Colon (tissue), 2 donors: ENCODE results near the gene TCF7L1.
"Not testable (repeated sequence)": the region's sequence is repeated elsewhere in the genome, so short reads cannot be mapped to it uniquely, and the experiment has no call there.

Source experiments
- FAIRE-seq: peaks from 2 replicates; lab custom pipeline; 2012; peaks lifted over from hg19 to GRCh38; lab: Jason Lieb, UNC
- donor health status: control.
- donor health status: control.

TCF7L1 gene

DNA sequence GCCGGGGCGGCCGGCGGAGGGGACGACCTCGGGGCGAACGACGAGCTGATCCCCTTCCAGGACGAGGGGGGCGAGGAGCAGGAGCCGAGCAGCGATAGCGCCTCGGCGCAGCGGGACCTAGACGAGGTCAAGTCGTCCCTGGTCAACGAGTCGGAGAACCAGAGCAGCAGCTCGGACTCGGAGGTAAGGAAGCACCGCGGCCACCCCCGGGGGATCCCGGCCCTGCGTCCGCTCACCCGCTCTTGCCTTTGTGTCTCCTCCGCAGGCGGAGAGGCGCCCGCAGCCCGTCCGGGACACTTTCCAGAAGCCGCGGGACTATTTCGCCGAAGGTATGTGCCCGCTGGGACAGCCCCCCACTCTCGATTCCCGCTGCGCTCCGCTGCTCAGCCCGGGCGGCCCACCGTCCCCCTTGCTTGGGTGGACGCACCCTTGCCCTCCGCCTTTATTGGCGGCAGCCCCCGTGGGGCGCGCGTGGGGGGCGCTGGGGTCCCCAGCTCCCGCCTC is 611 bp downstream of the TCF7L1 start:
- no peak for FAIRE-seq

DNA sequence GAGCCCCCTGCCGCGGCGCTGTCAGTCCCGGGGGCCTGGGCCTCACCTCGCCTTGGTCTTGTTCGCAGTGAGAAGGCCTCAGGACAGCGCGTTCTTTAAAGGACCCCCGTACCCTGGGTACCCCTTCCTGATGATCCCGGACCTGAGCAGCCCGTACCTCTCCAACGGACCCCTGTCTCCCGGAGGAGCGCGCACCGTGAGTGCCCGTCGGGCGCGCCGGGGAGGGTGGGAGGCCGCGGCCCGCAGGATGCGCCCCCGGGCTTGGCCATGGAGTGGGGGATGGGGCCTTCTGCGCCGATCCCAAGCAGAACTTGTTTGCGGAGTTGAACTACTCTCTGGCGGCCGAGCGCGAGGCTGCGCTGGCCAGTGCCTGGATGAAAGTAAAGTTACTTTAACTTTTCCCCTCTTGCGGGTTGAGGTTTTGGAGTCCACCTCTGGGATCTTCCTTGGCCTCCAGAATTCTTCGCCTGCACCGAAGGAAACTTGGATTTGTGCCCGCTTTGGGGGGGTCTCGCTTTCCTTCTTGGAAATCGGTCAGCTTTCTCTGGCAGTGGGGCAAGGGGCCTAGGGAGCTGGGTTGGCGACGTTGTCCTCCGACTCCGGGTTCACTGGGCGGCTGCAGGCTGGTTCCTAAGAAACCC is 1.2 kb downstream of the TCF7L1 start:
- no peak for FAIRE-seq

DNA sequence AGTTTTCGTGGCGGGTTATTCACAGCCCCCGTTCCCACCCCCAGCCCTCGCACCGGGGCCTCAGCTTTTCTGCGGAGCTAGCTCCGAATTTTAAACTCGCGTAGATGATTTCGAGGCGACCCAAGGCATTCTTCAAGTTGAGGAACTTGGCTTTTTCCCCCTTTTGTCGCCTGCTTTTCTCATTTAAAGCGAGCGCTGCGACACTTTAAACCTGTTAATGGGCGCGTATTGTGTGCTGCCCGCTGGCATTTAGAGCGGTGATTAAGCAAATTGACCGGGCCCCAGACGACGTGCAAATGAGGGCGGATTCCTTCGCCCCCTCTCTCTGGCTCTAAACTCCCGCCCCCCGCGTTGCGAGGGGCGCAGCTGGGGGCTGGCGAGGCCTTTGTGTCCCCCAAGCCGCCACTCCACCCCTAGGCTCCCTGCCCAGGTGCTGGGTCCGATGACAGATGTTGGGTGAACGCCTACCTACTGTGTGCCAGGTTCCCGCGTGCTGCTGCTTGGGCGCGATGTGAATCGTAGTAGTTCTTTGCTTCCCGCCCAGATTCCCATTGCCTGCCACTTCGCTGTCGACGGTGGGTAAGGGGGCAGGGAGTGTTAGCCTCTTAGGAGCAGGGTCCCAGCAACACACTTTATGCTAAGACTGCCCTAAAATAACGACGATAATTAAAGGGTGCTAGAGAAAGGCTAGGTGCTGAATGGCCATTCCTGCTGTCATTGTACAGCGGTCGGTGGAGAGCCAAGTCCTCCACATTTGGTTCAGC is 1.9 kb downstream of the TCF7L1 start:
- FAIRE-seq: no peak

DNA sequence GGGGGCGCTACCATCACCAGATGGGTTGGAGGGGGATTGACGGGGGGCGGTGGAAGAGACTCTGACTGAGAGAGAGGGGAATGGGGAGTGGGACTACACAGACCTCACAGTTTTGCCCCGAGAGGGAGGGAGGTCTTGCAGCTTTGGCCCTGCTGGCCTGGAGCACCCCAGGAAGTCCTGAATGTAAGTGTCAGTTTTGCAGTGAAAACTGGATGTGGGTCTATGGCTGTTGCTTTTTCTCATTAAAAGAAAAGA is 2.4 kb downstream of the TCF7L1 start:
- no peak for FAIRE-seq

DNA sequence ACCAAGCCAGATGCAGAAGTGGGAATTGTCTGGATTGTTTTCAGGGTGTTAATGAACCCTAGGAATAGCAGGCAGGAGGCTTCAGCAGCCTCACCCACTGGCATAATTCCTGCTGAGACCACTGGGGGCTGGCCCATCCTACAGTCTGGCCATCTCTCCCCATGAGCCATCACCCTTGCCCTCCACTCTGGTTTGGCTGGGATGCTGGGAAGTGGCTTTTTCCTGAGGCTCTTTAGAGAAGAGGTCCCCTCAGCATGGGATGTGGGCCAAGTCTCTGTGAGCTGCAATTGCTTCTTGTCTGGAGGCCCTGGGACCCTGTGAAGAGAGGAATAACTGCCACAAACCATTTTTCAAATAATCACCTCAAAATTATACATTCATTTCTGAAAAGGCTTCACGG is 4.0 kb downstream of the TCF7L1 start:
- FAIRE-seq: no peak

DNA sequence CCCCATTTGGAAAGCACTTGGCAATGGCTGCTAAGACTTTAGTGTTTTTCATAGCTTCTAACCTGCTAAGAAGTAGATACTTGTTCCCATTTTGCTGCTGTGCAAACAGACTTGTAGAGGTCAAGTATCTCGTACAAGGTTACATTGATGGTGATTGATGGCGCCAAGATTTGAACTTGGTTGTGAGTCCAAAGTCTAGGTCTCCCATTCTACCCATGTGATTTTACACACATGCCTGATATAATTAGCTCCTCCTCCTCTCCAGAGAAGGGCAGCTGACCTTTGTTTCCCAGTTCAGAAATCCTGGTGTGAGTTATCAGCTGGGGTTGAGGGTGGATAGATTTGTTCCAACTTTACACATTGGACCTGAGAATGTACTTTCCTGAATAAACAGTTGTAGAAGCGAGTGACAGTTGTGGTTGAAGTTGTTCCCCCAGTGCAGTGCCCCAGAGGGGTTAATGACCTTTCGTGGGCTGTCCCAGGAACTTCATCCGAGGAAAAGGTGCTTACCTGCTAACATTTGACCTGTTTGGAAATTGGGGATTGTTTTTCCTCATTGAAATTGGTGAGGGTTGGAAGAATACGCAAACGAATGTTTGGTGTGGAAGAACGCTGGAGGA is 10.4 kb downstream of the TCF7L1 start:
- no peak for FAIRE-seq

DNA sequence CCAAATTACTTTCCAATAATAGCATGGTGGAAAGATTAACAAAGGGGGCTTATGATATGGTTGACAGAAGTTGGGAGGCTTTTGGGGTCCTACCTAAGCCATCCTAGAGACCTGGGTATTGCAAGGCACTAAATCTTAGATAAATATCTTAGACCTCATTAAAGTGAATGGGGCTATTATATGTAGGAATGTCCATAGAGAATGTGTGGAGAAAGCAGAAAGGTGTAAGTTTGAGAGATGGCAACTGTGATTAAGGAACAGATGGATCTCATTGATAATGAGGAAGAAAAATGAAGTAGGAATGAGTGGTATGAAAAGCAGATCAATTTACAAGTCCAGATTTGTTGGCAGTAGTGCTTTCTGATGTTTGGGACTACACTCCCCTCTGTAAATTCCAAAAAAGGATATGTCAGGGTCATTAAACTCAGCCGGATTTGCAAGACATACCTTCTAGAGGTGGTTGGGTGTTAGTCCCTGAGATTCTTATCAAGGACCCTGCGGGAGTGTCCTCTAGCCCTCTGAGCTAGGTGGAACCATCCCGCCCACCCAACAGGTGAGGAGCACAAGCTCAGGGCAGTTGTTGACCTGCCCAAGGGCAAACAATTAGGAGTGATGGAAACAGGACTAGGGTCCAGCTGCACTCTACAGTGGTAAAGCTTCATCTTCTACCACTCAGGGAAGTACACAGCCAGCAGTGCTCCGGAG is 12.1 kb downstream of the TCF7L1 start:
- no peak for FAIRE-seq

DNA sequence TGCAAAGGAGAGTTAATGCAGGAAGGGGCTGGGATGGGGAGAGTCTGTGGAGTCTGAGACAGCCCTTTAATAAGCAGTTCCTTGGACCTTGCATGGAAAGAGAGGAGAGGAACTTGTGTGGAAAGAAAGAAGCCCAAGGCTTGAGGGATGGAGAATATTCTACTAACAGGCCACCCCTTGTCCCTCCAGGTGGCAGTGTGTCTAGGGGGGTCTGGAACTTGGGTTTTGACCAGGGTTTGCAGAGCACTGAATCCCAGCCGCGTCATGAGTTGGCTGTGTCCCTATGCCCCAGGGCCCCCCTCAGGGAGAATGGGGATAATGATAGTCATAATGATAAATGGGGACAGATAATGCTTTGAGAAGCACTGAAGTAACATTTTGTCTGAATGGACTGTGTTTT is 15.0 kb downstream of the TCF7L1 start:
- FAIRE-seq: no peak

DNA sequence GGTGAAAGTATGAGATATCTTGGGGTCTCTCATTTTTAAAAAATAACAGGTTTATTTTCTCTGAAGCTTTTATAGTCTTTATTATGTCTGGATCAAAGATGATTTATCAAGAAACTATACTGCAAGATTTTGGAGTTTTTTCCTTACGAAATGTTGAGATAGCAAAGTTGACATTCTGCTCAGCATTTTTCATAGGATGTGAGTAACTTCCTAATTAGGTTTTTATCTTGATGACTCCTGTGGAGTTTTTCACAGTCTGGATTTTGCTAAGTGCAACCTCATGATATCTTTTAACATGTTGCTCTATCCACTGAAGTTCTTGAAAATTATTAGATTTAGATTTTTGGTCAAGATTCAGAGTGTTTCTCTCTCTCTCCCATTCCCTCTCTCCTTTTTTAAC is 17.8 kb downstream of the TCF7L1 start:
- no peak for FAIRE-seq

DNA sequence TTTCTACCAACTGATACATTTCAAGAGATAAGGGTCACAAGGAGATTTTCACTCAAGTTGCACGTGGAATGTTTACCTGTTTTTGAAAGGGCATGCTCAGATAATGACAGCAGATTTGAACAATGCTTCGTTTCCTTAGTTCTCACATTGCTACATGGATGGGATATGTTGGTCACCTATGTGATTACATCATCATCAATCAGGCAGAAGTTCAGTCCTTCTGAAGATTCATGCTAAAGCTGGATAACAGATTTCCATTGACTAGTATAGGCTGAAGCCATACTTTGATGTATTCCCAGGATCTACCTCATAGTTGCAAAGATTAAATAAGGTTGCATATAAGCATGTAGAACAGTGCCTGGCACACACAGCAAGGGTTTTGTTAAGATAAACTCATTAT is 19.7 kb downstream of the TCF7L1 start:
- no peak for FAIRE-seq

DNA sequence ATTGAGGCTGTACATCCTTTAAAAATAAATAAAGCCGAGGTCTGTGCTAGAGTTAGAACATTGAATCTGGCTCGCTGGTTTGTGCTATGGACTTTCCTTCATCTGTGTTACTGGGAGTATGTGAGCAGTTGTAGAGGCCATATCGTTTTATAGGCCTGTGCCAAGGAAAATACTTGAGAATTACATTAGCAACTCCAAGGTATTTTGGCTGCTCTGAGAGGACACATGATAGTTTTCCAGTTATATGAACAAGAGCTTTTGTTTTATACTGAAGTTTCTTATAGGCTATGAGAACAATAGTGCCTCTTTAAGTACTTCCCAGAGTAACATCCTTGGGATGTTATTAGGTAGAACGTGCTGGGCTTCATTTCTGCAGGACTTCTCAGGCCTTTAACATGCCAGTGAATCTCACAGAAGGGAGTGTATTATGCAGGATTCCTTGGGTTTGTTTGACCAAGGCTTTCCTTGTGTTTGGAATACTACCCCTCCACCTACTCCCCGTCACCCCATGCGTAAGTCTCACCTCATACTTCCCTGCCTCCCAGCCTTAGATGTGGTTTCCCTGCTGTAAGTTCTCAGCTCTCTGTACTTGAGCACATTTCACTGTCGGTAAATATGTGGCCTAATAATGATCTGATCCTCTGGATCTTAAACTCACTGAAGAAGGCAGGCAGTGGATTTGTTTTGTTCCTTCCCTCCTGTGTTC is 21.0 kb downstream of the TCF7L1 start:
- FAIRE-seq: no peak

DNA sequence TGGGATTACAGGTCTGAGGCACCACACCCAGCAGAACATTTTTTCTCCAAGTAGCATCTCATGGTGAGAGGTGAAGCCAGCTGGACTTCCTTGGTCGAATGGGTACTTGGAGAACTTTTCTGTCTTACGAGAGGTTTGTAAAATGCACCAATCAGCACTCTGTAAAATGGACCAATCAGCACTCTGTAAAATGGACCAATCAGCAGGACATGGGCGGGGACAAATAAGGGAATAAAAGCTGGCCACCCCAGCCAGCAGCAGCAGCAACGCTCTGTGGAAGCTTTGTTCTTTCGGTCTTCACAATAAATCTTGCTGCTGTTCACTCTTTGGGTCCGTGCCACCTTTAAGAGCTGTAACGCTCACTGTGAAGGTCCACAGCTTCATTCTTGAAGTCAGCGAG is 21.9 kb downstream of the TCF7L1 start:
- not testable (repeated sequence) for FAIRE-seq

DNA sequence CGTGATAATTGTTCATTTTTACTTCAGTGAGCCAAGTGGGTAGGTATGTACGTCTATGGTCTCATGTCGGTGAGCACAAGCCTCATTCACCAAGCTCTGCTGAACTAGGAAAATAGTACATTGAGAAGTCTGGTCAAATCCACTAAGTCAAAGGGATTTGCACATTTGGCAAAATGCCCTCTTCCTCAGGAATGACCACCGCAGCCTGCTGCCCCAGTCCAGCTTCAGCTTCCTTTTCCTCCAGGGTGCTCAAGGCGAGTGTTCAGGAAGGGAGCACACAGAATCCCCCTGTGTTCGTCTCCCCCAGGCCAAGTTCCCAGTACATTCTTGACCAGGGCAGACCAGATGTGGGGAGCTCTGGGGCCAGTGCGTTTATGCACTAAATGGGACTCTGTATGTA is 23.0 kb downstream of the TCF7L1 start:
- FAIRE-seq: no peak

DNA sequence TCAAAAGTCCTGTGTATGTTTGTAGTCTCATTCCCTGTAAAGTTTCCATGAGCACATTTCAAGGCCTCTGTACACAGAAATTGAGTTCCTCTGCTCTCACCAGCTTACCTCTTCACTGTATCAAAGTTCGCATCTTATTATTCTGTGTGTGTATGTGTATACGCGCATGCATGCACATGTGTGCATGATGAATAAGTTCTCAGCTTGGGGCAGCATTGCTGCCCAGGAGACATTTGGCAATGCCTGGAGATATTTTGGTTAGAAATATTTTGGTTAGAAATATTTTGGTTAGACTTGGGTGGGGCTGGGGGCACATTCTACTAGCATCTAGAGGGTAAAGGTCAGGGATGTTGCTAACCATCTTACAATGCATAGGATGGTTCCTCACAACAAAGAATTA is 23.4 kb downstream of the TCF7L1 start:
- no peak for FAIRE-seq

DNA sequence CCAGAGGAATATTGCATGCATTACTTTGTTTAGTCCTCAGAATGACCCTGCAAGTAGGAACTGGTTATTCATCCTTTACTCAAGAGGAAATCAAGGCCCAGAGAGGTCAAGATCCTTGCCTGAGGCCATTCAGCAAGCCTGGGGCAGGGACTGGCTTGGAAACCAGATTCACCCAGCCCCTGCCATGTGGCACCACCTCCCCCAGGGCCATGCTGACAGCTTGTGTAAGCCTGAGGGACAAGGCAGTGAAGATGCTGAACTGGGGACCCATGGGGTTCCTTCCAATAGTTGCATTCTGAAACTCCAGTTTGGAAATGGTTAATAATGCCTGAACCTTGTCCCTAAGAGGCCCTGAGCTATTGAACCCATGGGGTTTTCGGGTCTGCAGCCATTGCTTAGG is 24.2 kb downstream of the TCF7L1 start:
- FAIRE-seq: no peak

DNA sequence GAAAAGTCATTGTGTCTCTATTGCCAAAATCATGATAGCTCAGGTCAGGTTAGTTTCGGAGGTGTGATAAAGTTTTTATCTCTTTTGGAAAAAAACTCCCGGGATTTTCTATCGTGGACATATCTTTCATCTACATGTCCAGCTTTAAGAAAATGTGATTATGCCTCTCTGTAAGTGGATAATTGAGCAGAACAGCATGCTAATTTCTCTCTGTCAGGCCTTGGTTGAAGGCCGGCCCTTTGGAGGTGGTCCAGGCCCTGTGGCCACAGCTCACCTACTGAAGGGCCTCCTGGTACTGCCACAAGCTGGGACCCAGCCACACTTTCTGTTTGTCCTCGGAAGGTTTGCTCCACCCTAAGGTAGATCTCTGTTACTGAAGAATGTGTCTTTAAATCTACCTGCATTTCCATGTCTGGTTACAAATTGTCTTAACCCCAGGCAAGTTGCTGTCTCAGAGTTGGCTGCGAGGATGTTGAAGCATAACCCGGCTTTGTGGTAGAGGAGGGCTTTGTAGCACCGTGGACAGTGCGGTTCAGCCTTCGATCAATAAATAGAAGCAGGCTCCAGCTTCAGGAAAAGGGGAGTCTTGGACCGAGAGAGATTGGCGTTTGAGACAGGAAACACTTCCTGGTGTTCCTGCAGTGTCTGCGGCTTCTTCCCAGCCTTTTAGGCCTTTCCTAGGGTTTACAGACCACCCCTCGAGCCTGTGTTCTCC is 25.5 kb downstream of the TCF7L1 start:
- no peak for FAIRE-seq

DNA sequence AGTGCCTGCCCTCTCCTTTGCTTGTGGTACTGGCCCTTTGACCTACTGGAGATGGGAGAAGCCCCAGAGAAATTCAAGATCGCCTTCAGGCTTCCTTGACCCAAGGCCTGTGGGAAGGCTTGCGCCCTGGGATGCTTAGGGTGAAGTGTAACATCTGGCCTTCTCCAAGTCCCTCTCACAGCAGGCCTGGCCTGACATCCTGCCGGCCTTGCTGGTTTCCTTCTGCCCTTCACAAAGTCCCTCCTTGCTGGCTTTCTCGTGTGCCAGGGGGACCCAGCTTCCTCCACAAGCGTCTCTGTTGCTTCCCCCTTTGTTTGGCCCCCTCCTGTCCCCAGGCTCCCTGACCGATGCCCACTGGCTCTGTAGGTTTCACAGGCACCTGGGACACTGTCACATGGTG is 26.4 kb downstream of the TCF7L1 start:
- FAIRE-seq: no peak

DNA sequence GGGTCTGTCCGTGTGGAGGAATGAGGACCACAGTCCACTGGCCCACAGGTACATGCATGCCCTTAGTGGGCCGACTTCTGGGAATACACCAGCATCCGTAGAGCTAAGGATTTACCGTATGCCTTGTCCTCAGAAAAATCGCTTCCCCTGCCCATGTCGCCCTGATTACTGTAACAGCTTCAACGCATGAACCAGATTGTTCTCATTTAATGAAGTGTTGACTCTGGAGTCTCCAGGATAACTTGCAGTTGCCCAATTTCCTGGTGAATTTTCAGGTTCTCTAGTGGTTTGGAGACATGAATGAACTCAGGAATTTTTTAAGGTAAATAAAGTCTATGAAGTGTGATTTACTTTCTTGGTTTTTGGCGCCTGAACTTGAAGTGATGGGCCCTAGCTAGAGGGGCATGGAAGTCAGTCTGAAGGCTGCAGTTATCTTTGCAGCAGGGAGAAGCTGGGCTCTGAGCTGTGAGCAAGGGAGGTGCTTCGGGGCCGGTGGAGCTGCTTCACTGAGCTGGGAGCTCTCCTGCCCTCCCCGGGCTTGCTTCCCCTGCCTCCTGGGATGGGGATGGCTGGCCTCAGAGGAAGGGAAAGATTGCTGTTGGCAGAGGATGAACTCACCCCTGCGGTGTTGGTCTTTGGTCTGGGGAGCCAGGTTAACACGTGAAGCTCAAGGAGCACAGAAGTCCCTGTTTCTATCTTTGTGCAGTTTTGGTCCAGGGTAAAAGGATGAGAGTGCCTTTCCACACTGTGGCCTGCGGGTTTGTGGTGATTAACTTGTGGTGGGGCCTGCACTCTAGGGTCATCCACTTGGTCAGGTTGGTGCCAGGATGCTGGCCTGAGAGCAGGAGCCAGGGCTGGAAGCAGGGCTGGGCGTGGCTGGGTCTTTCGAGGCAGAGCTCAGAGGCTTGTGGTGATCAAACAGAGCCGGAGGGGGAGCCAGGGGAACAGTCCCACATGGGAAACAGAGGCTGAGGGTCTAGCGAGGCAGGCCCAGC is 28.1 kb downstream of the TCF7L1 start:
- no peak for FAIRE-seq

DNA sequence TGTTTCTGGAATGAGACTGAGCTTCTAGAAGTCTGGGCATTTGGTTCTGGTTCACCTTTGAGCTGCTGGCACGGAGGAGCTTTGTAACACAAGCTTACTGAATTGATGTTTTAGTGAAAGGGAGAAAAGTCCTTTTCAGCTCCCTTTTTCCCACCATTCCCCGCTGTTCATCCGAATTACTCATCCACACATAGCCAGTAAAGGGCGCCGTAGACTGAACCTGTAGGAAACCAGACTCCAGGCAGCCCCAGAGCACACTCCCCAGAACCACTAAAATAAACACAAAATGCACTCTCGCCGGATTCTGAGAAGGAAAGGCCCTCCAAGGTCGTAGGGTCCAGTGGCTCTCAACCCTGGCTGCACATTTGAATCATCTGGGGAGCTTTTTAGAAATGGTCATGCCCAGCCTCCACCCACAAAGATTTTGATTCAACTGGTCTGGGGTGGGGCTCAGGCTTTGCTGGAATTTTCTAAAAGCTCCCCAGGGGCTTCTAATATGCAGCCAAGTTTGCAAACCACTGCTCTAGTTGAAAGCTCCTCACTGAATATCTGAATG is 29.6 kb downstream of the TCF7L1 start:
- FAIRE-seq: no peak

DNA sequence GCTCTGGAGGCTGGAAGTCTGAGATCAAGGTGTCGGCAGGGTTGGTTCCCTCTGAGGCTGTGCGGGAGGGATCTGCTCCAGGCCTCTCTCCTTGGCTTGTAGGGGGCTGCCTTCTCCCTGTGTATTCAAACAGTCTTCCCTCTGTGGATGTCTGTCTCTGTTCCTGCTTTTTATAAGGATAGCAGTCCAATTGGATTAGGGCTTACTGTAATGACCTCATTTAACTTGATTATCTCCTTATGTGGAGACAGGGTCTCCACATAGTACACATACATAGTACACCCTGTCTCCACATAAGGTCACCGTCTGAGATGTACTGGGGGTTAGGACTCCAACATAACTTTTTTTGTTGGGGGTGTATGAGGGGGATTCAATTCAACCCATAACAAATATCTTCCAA is 30.5 kb downstream of the TCF7L1 start:
- no peak for FAIRE-seq
